Adipocyte (in vitro differentiated cells): ENCODE measurements around the gene STAMBPL1.

ENCODE experiments used
- DNase-seq: peaks from one replicate; pipeline ENCODE4 v3.0.0-alpha.2; 2015; ENCODE audit warnings: low read depth
- H3K27me3 ChIP-seq: replicated peaks from 2 replicates; pipeline ENCODE4 v1.7.0; 2013; ENCODE audit warnings: mild to moderate bottlenecking, low read length, moderate library complexity; ENCODE audit not compliant: control insufficient read depth, insufficient read depth
- H3K36me3 ChIP-seq: 2 replicates; pipeline ENCODE4 v1.7.0; 2013; ENCODE audit warnings: low read length, mild to moderate bottlenecking, moderate library complexity; ENCODE audit not compliant: control insufficient read depth, insufficient read depth, severe bottlenecking
- H3K4me1 ChIP-seq: 2 replicates; pipeline ENCODE4 v1.7.0; 2013; ENCODE audit warnings: mild to moderate bottlenecking, low read length, moderate library complexity; ENCODE audit not compliant: control insufficient read depth, insufficient read depth
- H3K4me3 ChIP-seq: 2 replicates; pipeline ENCODE4 v1.7.0; 2013; ENCODE audit warnings: mild to moderate bottlenecking, low read length, moderate library complexity
- H3K9ac ChIP-seq: 2 replicates; pipeline ENCODE4 v1.7.0; 2013; ENCODE audit warnings: mild to moderate bottlenecking, low read length, moderate library complexity
- H3K9me3 ChIP-seq: 2 replicates; pipeline ENCODE4 v1.7.0; 2013; ENCODE audit warnings: mild to moderate bottlenecking, low read length, moderate library complexity; ENCODE audit not compliant: control insufficient read depth

STAMBPL1 gene

GRCh38 chr10:88911851-88912250 is 31.8 kb downstream of the STAMBPL1 start:
- Histone ChIP-seq H3K27me3 (no peaks in the 10 kb centered on the region), H3K9ac (no peak overlapping the region), H3K36me3 (peaks cover 5% of the 10 kb centered on the region), H3K4me1 (peaks cover 33% of the 10 kb centered on the region), H3K9me3 (no peaks in the 10 kb centered on the region), H3K4me3 (no peak overlapping the region)
- no peak for DNase-seq

GRCh38 chr10:88913127-88913526 is 33.1 kb downstream of the STAMBPL1 start:
- Histone ChIP-seq H3K36me3 (peaks cover 5% of the 10 kb centered on the region), H3K4me1 (peaks cover 31% of the 10 kb centered on the region), H3K9me3 (no peaks in the 10 kb centered on the region), H3K4me3 (peak overlapping the region; percentile 68), H3K9ac (peak overlapping the region; percentile 73), H3K27me3 (no peaks in the 10 kb centered on the region)
- DNase-seq = no peak

GRCh38 chr10:88913788-88914187 is 33.7 kb downstream of the STAMBPL1 start:
- Histone ChIP-seq H3K4me1 (peaks cover 31% of the 10 kb centered on the region), H3K36me3 (peaks cover 1% of the 10 kb centered on the region), H3K27me3 (no peaks in the 10 kb centered on the region), H3K9ac (peak overlapping the region; percentile 73), H3K9me3 (no peaks in the 10 kb centered on the region), H3K4me3 (no peak overlapping the region)
- DNase-seq = no peak

GRCh38 chr10:88915781-88916180 is 35.7 kb downstream of the STAMBPL1 start:
- Histone ChIP-seq H3K9ac (no peak overlapping the region), H3K9me3 (no peaks in the 10 kb centered on the region), H3K4me1 (peaks cover 42% of the 10 kb centered on the region), H3K4me3 (no peak overlapping the region), H3K27me3 (no peaks in the 10 kb centered on the region), H3K36me3 (no peaks in the 10 kb centered on the region)
- DNase-seq = peak; percentile 64

- Histone ChIP-seq H3K4me1 (peaks cover 47% of the 10 kb centered on the region), H3K27me3 (no peaks in the 10 kb centered on the region), H3K4me3 (no peak overlapping the region), H3K9ac (no peak overlapping the region), H3K9me3 (no peaks in the 10 kb centered on the region), H3K36me3 (no peaks in the 10 kb centered on the region)
- DNase-seq = peak; percentile 75
These were observed 36.2 kb downstream of the STAMBPL1 start for GRCh38 chr10:88916231-88916630.

- DNase-seq = no peak
- H3K9me3 ChIP-seq = no peaks in the 10 kb centered on the region
- H3K4me3 ChIP-seq = no peak overlapping the region
- no peak overlapping the region for H3K9ac ChIP-seq
- no peaks in the 10 kb centered on the region for H3K27me3 ChIP-seq
- no peaks in the 10 kb centered on the region for H3K36me3 ChIP-seq
- H3K4me1 ChIP-seq = peaks cover 55% of the 10 kb centered on the region
These were observed 36.9 kb downstream of the STAMBPL1 start for GRCh38 chr10:88916986-88917385.

GRCh38 chr10:88918191-88918905 is 38.3 kb downstream of the STAMBPL1 start:
- no peaks in the 10 kb centered on the region for H3K9me3 ChIP-seq
- peak; percentile 56 for DNase-seq
- H3K9ac ChIP-seq = no peak overlapping the region
- peaks cover 50% of the 10 kb centered on the region for H3K4me1 ChIP-seq
- H3K36me3 ChIP-seq = no peaks in the 10 kb centered on the region
- no peak overlapping the region for H3K4me3 ChIP-seq
- no peaks in the 10 kb centered on the region for H3K27me3 ChIP-seq

GRCh38 chr10:88919041-88919440 is 39.0 kb downstream of the STAMBPL1 start:
- Histone ChIP-seq H3K9me3 (no peaks in the 10 kb centered on the region), H3K9ac (no peak overlapping the region), H3K4me3 (no peak overlapping the region), H3K27me3 (no peaks in the 10 kb centered on the region), H3K4me1 (peaks cover 43% of the 10 kb centered on the region), H3K36me3 (no peaks in the 10 kb centered on the region)
- no peak for DNase-seq

- H3K9ac ChIP-seq = no peak overlapping the region
- peak; percentile 69 for DNase-seq
- no peaks in the 10 kb centered on the region for H3K36me3 ChIP-seq
- no peaks in the 10 kb centered on the region for H3K27me3 ChIP-seq
- peaks cover 43% of the 10 kb centered on the region for H3K4me1 ChIP-seq
- no peaks in the 10 kb centered on the region for H3K9me3 ChIP-seq
- H3K4me3 ChIP-seq = no peak overlapping the region
These were observed 40.2 kb downstream of the STAMBPL1 start for GRCh38 chr10:88920198-88920597.

- Histone ChIP-seq H3K36me3 (no peaks in the 10 kb centered on the region), H3K9ac (no peak overlapping the region), H3K4me3 (no peak overlapping the region), H3K27me3 (no peaks in the 10 kb centered on the region), H3K4me1 (peaks cover 41% of the 10 kb centered on the region), H3K9me3 (no peaks in the 10 kb centered on the region)
- DNase-seq = no peak
These were observed 41.0 kb downstream of the STAMBPL1 start for GRCh38 chr10:88920986-88921593.

GRCh38 chr10:88922041-88922440 is 42.0 kb downstream of the STAMBPL1 start:
- Histone ChIP-seq H3K36me3 (no peaks in the 10 kb centered on the region), H3K9ac (no peak overlapping the region), H3K4me3 (no peak overlapping the region), H3K27me3 (no peaks in the 10 kb centered on the region), H3K4me1 (peaks cover 42% of the 10 kb centered on the region), H3K9me3 (no peaks in the 10 kb centered on the region)
- peak; percentile 58 for DNase-seq
